Stimulated activated CD4-positive, alpha-beta T cell treated with anti-CD3 and anti-CD28 coated beads, Interleukin-4, amount 100 ng/mL, for 1 hour (primary cell): ENCODE measurements around the gene DCHS1.

ENCODE experiments used
- DNase-seq: peaks from one replicate; pipeline ENCODE4 v3.0.0-alpha.2; 2020

The DCHS1 gene

DNA sequence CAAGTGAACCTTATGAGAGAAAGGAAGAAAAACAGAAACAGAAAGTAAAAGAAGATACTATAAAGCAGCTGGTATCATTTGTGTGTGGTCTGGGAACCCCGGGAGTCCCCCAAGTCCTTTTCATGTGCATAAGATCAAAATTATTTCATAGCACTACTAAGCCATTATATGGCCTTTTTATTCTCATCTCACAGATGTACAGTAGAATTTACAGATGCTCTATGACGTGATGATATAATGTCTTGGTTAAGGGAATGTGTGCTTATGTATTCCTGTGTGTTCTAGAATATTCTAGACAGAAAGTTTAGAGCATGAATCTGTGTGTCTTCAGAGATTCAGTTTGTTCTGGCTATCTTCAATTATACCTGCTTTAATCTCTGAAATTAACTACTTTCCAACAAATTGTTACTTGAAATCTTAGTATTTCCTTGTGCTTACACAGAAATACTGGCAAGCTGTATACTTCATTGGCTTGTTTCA is 27.8 kb downstream of the DCHS1 start:
- peak; percentile 23 for DNase-seq

DNA sequence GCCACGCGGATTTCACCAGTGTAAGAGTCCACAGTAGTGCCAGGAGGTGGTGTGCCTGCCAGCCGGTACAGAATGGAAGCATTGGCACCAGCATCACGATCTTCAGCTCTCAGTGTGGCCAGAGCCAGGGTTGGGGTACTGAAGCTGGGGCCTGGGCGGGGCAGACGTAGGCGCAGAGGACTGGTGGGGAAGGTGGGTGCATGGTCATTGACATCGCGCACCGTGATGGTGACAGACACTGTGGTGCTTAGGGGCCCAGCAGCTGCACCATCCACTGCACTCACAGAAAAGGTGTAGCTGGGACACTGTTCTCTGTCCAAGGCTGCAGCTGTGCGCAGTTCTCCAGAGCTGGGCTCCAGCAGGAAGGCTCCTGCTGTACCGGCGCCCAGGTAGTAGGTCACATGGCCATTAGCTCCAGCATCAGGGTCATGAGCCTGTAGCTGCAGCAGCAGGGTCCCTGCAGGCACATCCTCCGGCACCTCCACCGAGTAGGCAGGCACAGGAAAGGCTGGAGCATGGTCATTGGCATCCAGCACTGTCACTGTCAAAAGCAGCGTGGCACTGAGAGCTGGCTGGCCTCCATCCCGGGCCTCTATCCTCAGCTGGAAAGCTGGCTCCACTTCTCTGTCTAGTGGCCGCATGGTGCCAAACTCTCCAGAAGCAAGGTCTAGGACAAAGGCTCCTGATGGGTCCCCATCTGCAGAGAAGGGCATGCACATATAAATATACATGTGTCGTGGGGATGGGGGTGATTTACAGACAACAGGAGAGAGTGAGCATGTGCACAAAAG is 28.4 kb downstream of the DCHS1 start:
- no peak for DNase-seq

DNA sequence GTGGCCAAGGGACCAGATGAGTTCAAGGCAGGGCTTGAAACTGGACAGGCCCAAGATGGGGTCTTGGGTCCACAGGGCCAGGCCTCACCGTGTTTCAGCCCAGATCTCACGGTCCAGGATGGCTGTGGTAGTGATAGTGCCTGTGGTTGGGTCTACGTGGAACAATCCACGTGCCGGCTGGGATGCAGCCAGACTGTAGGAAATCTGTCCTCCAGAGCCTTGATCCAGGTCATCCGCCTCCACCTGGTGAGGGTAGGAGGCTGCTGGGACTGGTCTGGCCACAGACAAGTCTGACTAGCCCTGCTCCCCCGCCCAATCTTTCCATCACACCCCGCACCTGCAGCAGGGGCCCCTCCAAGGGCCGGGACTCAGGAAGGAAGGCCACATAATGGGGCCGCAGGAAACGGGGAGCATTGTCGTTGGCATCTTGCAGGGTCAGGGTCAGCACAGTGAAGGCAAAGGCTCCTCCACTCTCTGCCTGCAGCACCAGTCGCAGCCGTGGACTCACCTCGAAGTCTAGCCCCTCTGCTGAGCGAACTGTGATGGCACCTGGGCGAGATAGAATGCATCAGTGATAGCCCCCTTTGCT is 29.7 kb downstream of the DCHS1 start:
- DNase-seq, result no peak

DNA sequence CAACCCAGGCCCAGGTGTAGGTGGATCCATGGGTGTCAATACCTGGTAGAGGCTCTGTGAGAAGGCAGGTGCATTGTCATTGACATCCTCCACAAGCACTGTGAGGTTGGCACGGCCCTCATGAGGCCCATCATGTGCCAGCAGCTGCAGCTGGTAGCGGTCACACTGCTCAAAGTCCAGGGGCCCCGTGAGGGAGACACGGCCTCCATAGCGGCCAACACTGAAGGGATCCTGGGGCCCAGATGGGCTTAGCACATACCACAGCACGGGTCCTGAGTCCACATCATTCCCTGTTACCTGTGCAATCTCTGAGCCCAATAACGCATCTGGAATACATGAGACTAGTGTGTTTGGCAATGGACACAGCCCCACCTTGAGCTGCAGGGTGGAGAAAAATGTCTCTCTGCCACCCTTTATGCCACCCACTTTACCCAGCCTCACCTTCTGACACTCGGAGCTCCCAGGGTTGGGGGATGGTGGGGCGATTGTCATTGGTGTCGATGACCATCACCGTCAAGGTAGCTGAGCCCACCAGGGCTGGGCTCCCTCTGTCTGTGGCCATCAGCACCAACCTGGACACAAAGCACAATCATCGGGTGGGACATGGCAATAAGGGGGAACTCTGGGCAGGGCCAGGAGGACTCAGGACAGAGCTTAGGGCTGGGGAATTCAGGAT is 30.3 kb downstream of the DCHS1 start:
- DNase-seq, result no peak

DNA sequence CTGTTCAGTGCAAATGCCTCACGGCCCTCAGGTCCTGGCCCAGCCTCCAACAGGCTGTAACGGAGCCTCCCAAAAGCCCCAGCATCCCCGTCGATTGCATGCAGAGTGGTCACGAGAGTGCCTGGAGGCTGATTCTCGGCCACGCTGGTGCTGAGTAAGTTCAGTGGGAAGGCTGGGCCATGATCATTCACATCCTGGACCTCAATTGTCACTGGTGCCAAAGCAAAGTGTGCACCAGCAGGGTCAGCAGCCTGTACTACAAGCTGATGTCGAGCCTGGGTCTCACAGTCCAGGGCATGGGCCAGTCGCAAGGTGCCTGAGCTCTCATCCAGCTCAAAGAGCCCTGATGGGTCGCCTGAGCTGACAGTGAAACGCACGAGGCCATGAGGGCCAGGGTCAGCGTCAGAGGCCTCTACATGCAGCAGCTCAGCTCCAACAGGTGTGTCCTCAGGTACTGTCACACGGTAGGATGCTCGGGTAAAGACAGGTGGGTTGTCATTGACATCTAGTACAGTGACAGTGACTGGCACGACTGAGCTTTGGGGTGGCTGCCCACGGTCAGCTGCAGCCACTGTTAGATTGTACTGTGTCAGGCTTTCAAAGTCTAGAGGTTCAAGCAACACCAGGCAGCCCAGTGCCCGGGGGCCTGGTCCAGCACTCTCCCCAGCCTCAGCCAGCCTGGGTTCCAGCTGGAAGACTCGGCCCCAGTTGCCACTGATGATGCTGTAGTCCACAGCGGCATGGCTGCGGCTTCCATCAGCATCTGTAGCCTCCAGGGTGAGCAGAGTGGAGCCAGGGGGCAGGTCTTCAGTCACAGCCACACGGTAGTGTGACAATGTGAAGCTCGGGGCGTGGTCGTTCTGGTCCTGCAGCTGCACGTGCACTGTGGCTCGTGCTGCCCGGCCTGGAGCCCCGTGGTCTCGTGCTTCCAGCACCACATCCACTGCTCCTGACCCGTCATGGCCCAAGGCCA is 31.9 kb downstream of the DCHS1 start:
- DNase-seq, result no peak

DNA sequence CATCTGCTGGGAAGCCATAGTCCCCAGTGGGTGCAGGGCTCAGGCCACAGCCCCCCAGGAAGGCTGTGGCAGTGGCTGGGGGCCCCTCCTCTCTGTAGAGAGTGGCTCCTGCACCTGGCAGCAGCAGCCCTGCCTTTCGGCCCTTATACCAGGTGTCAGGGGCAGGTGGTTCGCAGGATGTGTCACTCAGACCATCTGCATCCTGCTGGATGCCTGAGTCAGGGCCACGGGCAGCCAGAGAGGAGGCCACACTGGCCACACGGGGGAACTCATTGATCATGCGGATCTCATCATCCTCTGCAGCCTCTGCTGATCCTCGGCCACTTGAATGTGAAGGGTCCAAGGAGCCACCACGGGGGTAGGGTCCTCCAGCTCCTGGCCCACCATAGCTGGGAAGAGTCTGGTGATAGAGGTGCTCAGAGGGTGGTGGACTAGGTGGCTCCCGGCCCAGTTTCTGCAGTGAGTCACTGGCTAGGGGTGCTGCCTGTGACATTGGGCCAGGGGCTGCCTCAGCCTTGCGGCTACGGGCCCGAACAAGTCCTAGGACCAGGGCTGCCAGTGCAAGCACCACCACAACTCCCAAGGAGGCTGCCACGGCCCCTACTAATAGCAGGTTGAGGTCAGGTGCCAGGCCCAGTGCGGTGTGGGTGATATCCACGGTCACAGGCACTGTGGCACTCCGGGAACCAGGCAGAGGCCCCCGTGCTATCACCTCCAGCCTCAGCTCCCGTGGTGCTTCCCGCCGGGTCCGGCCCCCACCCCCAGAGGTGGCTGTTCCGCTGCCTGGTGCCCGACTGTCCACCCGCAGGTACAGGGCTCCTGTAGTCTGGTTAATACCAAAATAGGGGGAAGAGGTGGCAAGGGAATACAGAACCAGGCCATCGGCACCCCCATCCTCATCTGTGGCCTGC is 33.1 kb downstream of the DCHS1 start:
- no peak for DNase-seq

DNA sequence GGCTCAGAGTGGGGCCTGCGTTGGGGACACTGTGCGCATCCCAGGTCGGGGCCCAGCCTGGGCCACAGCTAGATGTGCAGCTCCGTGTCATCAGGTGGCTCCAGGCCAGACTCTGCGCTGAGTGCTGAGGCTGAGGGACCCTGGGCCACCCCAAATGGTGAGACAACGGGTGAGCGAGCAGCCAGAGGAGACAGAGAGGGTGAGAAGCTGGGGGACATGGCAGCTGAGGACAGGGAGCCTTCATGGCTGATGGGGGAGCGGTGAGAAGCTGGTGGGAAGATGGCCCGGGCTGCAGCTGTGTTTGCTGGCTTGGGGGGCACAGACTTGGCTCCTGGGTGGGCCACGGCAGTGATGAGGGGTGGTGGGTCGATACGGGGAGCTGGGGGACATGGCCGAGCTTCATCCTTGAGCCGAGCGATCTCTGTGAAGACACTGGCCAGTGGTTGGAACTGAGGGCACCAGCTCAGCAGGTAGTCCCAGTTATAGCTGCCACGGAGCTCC is 33.8 kb downstream of the DCHS1 start:
- DNase-seq, result no peak

DNA sequence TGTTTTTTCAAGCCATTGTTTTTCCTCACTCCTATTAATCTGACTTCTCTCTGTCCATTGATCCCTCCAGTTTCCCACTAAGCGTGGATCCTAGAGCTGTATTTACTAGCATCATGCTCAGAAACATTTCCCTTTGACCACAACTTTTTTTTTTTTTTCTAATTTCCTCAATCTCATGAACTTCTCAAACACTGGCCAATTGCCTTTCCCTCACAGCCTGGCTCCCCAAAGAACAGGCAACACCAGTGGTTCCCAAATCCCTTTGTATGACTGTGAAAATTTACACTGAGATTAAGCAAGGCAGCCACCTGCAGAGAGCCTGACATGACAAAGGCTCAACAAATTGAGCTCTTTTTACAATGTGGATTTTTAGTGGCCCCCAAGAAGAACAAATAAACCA is 35.0 kb downstream of the DCHS1 start:
- no peak for DNase-seq

DNA sequence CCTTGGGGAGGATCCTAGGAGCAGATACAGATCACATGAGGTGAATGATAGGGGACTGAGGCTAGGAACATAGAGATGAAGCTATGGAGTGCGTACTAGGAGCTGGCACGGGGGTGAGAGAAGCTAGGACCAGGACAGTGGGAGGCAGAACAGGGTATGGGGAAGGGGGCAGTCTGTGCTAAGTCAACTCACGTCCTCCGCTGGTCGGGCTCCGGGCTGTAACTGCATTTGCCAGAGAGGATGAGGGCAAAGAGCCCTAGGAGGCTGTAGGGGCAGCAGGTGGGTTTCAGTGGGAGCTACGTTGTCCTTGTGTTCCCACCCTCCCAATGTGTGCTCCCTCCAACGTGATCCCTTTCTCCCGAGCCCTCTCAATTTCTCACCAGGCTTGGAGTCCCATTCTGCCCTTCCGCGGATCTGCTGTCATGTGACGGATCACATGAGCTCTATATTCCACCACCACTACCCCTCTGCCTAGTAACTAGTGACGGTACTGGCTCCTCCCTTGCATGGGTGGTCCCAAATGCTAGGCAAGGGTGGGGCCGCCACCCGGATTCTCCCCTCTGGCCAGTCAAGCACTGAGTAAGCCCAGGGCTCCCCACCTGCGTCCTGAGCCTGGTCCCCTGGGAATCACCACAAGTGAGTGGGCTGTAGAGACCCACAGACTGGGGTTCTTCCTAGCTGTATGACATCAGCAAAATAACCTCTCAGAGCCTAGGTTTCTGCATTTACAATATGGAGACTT is 36.4 kb downstream of the DCHS1 start, which contains the start of gene TPP1:
TPP1 (minus strand) TSS at position 419 of the 742 bp plus-strand sequence; CDS start at position 397, 22 bp downstream.
- peak; percentile 82 for DNase-seq

DNA sequence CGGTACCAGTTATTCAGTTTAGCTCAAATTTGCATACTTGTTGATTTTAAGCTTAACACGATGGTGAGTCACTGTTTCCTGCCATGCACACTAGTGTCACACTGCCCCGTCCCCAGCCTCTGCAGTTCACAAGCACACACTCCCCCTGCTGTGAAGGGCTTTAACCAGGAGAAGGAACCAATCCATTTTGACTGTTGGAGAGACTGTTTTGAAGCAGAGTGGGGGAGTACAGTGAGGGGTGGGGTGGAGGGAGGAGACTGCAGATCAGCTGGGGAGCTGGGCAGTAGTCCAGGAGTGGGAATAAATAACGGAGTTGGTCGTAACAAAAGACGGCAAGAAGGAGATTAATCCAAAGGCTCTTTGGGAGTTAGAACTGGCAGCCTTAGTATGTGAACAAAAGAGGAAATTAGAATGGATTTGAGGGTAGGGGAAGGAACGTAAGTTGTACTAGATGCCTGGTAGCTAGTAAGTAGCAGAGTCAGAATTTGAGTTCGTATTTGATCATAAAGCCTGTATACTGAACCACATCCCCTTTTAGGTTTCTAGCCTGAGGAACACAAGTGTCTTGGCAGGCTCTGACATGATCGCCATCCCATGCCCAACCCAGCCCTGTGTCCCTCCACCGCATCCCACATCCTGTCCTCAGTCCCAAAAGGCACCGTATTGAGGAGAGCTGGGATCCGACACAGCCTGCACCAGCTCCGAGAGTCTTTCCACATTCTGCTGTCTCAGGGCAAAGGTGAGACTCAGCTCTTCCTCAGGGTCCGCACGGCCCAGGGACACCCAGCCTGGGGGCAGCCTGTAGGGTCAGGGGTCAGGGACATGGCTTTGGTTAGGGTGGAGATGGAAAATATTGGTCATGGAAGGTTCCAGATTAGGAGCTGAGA is 37.2 kb downstream of the DCHS1 start:
- DNase-seq, result peak; percentile 55

DNA sequence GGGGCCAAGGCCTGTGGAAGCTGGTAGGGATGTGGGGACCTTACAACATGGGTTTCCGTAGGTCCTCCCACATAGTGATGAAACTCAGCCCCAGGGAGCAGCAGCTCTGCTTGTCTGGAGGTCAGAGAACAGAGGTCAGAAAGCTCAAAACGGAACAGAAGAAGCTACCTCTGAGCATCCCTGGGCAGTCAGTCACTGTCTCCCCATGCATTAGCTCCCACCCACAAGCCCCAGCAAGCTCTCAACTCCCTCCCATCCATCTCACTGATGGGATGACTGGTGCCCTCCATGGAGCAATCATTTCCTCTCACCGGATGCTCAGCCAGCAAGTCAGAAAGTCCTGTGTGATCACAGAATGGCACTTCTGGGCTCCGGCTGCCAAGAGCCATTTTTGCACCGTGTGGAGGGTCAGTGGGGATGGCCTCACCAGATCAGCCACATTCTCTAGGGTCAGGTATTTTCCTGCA is 38.3 kb downstream of the DCHS1 start:
- no peak for DNase-seq

DNA sequence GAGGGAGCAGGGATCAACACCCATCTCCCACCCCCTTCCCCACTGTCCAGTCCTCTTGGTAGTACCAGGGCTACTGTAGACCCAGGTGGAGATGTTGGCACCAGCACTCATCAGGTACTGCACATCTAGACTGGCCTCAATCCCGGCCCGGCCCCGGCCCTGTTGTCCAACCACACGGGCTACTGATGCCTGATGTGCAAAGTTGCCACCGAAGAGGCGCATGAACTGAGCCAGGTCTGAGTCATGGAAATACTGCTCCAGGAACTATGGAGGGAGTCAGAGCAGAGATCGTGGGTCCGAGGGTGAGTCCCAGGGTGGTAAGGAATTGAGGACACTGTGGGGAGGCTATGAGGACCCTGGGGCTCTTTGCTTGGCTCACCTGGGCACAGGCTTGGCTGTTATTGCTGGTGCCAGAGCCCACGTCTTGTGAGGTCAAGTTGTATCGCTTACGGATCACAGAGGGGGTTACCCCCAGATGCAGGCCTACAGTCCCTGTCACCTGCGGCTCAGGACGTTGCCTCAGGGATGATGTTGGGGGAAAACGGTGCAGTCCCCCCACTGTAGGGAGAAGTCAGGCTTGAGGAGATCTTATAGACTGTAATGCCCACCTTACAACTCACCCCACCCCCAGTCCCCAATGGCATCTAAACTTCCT is 38.9 kb downstream of the DCHS1 start:
- no peak for DNase-seq

DNA sequence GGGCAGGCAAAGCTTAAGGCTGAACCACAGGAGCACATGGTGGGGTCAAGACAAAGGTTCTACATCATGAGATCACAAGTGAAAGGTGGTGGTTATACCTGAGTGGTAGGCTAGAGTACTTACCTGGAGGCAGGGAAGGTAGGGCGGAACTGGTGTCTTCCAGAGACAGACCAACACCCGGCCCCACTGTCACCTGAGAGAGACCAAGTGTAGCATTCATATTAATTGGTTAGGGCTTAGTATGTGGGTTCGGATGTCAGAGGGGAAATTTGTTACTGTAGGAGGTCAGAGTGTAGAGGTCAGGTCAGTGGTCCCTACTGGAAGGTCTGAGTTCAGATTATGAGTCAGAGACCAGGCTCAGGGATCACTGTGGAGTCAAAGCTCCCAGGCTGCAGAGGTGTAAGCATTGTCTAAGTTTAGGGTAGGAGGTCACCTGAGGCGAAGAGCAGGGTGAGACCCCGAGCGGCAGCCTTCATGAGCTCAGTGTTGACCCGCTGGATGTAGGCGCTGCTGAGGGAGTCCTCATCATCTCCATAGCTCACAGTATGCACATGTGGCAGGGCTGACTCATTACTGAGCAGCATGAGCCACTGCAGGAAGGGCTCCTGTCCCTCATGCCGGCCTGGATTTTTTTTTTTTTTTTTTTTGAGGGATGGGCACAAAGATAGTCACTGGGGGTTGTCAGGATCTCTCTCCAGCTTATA is 39.6 kb downstream of the DCHS1 start:
- DNase-seq, result no peak

DNA sequence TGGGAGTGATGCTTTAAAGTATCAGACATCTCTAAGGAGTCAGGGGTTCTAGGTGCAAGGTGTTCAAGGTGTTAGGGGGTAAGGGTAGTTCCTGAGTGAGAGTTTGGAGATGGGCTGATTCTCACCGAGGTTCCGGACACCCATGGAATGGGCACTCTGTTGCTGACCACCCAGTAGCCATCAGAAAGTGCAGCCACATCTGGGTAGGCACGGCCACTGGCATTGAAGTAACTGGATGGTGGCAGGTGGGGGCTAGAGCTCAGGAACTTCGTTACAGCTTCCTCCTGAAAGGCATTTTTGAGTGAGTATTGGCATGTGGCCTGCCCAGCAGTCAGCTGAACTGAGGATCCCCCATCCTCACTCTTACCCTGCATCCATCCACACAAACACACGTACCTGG is 40.6 kb downstream of the DCHS1 start:
- no peak for DNase-seq

DNA sequence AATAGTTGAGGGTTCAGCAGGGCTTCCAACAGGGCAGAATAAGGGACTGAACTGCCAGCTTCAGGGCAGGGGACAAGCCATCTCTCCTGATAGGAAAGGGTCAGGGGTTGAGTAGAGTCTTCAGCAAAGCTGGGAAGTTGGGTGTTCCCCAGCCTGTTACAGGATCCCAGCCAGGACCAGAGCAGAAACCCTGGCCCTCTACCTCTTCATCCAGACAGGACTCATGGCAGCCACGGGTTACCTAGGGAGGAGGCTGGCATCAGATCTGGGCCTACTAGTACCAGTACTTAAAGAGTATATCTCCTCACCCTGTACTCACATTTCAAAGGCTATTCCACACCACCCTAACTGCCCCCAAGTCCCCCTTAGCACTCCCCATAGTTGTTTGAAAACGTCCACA is 41.2 kb downstream of the DCHS1 start:
- DNase-seq, result no peak

DNA sequence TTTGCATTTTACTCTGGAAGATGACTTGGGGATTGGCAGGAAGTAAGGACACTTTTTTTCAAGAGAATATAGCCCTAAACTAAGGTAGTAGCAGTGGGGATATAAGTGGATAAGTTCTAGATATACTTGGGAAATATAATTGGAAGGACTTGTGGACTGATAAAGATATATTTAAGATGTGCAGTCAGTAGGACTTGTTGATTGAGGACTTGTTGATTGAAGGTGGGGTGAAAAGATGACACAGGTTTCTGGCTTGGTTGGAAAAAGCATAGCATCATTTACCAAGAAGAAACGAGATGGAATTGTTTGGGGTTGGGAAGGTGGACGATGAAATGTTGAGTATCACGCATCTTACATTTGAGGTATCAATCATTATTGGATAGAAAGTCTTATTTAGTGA is 42.1 kb downstream of the DCHS1 start:
- DNase-seq, result no peak

DNA sequence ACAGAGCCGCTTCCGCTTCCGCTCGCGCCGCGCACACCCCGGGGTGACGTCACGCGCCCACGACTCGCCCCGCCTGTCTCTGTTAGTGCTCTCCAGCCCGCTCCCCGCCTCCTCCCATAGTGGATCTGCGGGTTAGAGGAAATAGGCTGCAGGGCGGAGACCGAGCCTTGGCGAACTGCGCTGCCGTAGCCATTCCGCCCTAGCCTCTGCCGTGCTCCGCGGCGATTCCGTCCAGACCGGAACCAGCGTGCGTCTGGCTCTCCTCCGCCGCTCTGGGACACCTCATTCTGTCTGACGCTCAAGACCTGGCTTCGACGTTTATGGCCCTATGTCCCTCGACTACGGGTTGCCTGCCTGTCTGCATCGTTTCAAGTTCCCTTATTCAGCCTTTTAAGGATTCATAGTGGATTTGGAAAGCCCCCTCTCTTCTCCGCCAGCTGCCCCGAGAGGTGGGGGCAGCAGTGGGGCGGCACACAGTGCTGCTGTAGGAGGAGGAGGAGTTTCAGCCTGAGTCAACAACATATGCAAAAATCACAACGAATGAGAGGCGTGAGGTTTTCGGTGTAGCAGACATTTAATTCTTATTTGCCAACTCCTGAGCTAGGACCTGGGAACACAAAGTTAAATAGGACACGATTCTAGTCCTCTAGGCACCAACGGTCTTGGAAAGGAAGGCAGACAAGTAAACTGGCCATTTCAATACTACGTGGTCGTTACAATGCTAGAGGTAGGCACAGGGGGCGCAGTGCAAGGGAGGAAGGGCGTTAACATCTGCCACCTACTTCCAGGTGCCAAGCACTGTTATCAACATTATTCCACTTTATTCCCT is 43.2 kb downstream of the DCHS1 start, which contains the start of gene TAF10:
TAF10 (minus strand) TSS at position 4 of the 829 bp plus-strand sequence. CDS start 27 bp downstream, outside the sequence.
- peak; percentile 96 for DNase-seq
